HCT116 (cell line): ENCODE data around the gene ICAM4.

Experiments
- CTCF ChIP-seq, 3 experiments: fragments of 200-600 bp in 1 of 3; sonication (generic) in 1 of 3; IDR thresholded peaks in 2 of 3; conservative IDR thresholded peaks in 1 of 3; 2 replicates each; pipeline ENCODE4 v1.5.1; 2012 to 2017; ENCODE audit warnings: low read depth in 2 of 3, low read length in 2 of 3, antibody characterized with exemption in 1 of 3, borderline replicate concordance in 1 of 3, control low read depth in 1 of 3, mild to moderate bottlenecking in 1 of 3, mixed read lengths in 1 of 3, mixed run types in 1 of 3, moderate library complexity in 1 of 3; ENCODE audit not compliant: insufficient read depth in 1 of 3
- EZH2phosphoT487 ChIP-seq: fragments of 200-600 bp; IDR thresholded peaks from 2 replicates; pipeline ENCODE4 v1.6.1; 2018; ENCODE audit warnings: antibody characterized with exemption, borderline replicate concordance
- POLR2A ChIP-seq: IDR thresholded peaks from 2 replicates; pipeline ENCODE4 v1.7.0; 2011; ENCODE audit warnings: borderline replicate concordance; ENCODE audit not compliant: insufficient read depth, insufficient read length; ENCODE audit errors: extremely low read depth
- RAD21 ChIP-seq: IDR thresholded peaks from 2 replicates; pipeline ENCODE4 v1.6.1; 2012; ENCODE audit warnings: low read depth, mild to moderate bottlenecking
- REST ChIP-seq: IDR thresholded peaks from 2 replicates; pipeline ENCODE4 v1.6.1; 2012; ENCODE audit warnings: low read depth
- SP1 ChIP-seq: IDR thresholded peaks from 2 replicates; pipeline ENCODE4 v1.6.1; 2012; ENCODE audit warnings: low read depth
- ZBTB33 ChIP-seq: IDR thresholded peaks from 2 replicates; pipeline ENCODE4 v1.6.1; 2011; ENCODE audit warnings: mild to moderate bottlenecking, low read length, moderate library complexity; ENCODE audit not compliant: insufficient replicate concordance; ENCODE audit errors: extremely low read depth
- ZNF274 ChIP-seq: fragments of 200-500 bp; sonication (Bioruptor generic); IDR thresholded peaks from 2 replicates; pipeline ENCODE4 v1.6.1; 2014; ENCODE audit warnings: mild to moderate bottlenecking, low read depth, low read length, inconsistent platforms

- no peak for TF ChIP-seq POLR2A
- TF ChIP-seq REST: no peak
- TF ChIP-seq RAD21: no peak
- no peak for TF ChIP-seq CTCF (IDR thresholded peaks at IDR 0.05 in 2 of 3, conservative IDR thresholded peaks at IDR 0.05 in 1 of 3; ENCODE audit: borderline replicate concordance in 1 of 3, insufficient read depth in 1 of 3, low read depth in 2 of 3, low read length in 2 of 3)
- no peak for TF ChIP-seq EZH2phosphoT487
- no peak for TF ChIP-seq ZNF274
- no peak for TF ChIP-seq SP1
- no peak for TF ChIP-seq ZBTB33
These were observed 2.4 kb upstream of the ICAM4 start for GRCh38 chr19:10284065-10284959.
